TTC549 (cell line): ENCODE results near the gene SGSM2.

Experiments
- FAIRE-seq: peaks from 2 replicates; lab custom pipeline; 2012; peaks lifted over from hg19 to GRCh38; lab: Jason Lieb, UNC

The SGSM2 gene

DNA sequence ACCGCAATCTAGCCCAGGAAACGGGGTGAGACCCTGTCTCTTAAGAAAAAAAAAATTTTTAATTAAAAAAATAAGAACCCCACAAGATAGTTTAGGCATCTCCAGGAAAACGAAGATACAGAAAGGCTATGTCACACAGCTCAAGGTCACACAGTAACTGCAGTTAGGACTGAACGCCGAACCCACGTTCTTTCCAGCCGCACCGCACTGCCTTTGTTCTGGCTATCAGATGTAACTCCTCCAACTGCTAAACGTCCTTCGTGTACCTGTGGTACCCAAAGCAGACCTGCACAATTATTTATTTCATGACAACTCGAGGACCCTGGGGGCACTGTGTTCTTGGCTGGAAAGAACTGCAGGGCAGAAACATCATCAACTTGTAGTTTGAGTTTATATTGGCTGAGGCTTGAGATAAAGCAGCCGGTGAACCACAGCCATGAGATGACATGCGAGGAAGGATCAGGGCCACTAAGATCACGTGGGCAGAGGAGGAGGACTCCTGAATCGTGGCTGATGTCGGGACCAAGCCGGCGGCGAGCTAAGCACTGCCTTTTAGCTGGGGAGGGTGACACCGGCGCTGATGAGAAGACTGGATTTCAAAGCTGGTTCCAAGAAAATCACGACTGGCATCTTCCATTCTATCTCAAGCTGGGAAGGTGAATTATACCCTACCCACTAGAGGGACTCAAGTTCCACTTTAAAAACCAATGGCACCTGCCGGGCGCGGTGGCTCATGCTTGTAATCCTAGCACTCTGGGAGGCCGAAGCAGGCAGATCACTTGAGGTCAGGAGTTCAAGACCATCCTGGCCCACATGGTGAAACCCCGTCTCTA is 84.2 kb downstream of the SGSM2 start:
- FAIRE-seq, result no peak

DNA sequence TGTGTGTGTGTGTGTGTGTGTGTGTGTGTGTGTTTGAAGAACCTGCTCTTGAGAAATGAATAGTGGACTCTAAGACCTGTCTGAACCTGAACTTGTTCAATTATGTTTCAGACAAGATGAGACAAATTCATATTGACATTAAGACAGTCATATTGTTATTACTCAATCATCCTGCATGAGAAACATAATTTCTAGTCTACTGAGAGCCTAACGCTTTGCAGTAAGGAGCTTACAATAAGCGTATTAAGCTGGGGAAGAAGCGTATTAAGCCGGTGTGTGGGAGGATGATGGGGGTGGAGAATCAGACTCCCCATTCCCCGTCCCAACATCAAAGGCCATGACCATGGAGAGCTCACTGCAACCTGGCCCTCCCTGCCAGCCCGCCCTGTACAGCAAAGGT is 86.0 kb downstream of the SGSM2 start:
- FAIRE-seq, result no peak

DNA sequence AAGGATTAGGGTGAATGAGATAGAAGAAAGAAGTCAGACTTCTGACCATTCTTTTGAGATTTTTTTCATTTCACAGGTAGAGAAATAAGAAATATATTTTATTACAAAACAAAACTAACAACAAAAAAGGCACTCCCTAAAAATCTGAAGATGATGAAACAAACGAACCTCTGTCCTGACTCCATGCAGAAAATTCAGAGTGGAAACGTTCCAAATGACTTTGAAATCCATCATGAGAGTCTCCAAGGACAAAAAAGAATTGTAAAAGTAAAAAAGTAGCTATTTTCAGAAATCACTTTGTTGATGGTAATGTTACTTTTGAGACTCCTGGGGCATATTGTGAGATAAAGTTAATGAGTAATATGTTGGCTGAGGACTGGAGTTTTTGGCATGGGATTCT is 89.9 kb downstream of the SGSM2 start:
- no peak for FAIRE-seq

DNA sequence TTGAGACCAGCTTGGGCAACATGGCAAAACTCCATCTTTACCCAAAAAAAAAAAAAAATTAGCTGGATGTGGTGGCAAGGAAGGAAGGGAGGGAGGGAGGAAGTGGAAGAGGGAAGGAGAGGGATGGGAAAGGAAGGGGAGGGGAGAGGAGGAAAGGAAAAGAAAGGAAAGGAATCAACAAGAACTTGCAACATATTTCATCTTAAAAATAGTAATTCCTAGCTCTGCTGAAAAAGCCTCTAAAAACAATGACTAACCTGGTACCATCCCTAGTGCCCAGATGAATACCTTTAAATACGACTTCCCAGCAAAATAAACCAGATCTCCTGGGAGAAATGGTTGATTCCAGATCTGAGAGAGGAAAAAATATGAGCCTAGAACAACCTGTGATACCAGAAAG is 90.6 kb downstream of the SGSM2 start:
- FAIRE-seq, result no peak
